GM21528 (cell line): ENCODE results near the gene PLPPR4.
"Not testable (repeated sequence)": the region's sequence is repeated elsewhere in the genome, so short reads cannot be mapped to it uniquely, and the experiment has no call there.

Experiments used
- ATAC-seq: cut with Tn5 transposase; IDR thresholded peaks from one replicate; pipeline ENCODE4 v1.9.1; 2021; ENCODE audit warnings: mild to moderate bottlenecking, moderate library complexity; ENCODE audit not compliant: unreplicated experiment, low FRiP score

PLPPR4 gene

GRCh38 chr1:99264201-99265021 is at the start of gene PLPPR4:
Gene PLPPR4 (plus strand): TSS chr1:99264492. CDS start chr1:99264594, 102 bp downstream.
- ATAC-seq: no peak

- no peak for ATAC-seq
Observed at GRCh38 chr1:99216956-99217355, 47.3 kb upstream of the PLPPR4 start.

DNA sequence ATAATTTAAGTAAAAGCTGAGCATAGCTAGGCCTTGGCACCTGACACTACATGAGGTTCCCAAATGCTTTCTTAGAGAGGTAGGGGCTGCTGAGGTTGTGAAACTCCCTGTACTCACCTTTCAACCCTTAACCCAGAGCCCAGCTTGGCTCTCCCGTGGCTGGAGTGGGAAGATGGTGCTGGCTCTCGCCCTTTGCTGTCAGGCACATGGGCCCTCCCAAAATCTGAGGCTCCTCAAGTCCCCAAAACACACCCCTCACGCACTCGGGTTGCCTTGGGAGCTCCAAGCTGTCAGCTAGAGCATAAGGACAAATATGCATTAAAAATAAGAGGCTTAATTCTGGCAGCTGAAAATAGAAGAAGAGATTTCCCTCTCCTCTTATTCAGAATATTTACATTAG is 46.7 kb upstream of the PLPPR4 start:
- no peak for ATAC-seq

DNA sequence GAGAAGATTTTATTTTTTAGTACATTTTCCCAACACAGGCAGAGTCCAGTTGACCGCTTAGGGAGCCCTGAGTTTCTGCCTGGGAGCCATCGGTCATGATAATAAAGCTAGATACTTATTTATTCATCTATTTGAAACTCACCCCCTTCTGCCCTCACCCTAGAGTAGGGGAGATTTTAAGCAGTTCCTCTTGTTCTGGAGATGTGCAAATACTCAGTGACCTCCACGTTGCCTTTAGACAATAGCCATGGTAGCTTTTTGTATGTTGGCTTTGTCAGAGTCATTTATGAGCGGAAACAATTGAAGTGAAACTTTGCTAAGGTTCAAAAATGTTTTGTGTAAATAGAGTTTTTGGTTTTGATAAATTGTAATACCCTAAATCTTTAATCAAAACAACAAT is 45.7 kb upstream of the PLPPR4 start:
- peak; percentile 29 for ATAC-seq

- peak; percentile 96 for ATAC-seq
Observed at GRCh38 chr1:99218999-99219398, 45.3 kb upstream of the PLPPR4 start.

DNA sequence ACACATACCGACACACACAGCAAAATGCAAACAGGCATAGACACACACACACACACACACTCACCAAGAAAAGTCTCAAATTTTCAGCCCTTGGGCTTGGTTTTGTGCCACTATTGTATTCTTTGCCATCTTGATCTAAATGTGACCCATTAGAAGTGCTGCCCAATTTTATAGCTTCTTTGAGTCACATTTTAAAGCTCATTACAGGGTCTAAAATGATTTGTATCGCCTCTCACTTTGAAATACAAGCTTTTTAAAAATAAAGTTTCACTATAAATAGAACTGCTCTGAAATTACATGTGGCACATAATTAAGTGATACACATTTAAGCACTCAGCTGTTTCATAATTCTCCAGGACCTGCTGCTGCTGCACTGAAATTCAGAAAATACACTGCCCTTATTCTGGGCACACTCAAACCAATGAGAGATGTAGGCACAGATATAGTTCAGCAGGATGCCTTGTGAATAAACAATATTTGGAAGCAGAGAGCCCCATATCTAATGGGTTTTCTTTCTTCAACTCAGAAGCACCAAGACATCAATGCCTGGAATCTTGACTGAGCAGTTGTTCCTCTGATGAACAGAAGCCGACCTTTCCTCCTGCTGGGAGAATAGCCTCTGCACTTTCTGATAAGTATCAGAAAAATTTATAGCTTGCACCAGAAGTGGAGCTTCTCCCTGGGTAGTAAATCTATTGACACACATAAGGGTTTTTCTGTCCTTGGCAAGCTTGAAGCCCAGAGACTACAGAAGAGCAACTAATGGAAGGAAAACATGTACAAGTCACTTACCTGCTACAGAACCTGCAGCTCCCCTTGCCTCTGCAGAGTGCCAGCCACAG is 37.0 kb upstream of the PLPPR4 start:
- ATAC-seq: peak; percentile 17

GRCh38 chr1:99228153-99228552 is 36.1 kb upstream of the PLPPR4 start:
- ATAC-seq: peak; percentile 86

DNA sequence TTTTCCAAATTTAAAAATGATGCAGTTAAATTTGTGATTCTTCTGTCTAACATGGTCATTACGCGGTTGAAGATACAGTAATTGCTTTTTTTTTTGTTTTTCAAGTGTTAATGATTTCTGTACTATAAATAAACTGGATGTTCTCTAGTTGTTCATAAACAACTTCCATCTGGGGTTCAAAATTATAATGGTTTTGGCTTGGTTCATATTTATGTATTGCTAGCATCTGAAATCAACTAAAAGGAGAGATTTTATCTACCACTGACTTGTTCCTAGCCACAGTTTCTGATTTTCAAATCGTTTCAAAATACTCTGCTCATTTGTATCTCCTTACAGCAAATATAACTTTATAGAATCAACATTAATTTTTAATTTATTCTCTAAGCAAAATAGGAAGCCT is 35.2 kb upstream of the PLPPR4 start:
- ATAC-seq: no peak

- ATAC-seq: no peak
Observed at GRCh38 chr1:99230695-99231094, 33.6 kb upstream of the PLPPR4 start.

GRCh38 chr1:99232172-99232571 is 32.1 kb upstream of the PLPPR4 start:
- ATAC-seq: no peak

DNA sequence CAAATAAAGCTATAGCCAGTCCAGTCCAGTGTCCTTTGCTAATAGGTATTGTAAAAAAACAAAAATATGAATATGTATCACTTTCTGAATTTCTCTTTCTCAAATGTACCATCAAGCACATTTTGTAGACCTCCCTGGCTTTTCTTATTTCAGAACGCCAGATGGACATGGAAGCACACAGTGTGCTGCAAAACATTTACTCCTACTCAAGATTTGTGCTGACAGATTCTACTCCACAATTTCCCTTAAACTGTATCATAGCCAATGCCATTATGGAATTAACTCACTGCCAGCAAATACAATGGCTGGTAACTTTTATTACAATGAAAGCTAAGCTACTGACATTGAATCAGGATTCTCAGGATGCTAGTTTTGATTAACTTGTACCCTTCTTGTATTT is 30.8 kb upstream of the PLPPR4 start:
- no peak for ATAC-seq

- no peak for ATAC-seq
Observed at GRCh38 chr1:99236756-99237155, 27.5 kb upstream of the PLPPR4 start.

DNA sequence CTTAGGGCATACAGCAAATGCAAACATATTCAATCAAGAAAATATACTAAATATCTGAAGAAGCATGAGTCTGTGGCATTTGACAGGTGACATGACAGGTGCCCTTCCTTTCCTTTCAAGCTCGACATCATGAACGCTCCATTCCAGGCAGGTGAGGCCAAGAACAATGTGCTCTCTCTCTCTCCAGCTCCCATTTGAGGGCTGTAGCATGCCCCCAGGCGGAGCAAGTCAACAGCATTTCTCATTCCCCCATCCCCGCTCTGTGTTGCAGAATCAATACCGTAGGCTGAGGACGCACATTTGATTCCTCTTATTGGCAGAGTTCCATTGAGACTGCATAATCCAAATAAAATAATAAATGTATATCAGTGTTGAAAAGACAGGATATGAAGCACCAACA is 24.6 kb upstream of the PLPPR4 start:
- no peak for ATAC-seq

DNA sequence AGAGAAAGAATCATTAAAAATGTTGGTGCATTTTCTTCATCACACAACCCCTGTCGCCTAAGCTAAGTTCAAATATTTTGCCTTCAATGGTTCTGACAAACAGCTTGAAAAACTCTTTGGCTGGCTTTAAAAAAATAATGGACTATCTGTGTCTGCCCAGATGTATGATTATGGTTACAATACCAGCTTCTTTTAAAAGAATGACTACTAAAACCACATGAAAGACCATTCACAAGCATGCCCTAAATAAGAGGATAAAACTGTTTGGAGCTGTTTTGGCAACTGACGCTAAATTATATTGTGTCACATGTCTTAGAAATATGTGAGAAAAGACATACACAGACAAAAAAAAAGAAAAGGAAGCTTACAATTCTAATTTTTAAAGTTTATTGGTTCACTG is 23.7 kb upstream of the PLPPR4 start:
- no peak for ATAC-seq

DNA sequence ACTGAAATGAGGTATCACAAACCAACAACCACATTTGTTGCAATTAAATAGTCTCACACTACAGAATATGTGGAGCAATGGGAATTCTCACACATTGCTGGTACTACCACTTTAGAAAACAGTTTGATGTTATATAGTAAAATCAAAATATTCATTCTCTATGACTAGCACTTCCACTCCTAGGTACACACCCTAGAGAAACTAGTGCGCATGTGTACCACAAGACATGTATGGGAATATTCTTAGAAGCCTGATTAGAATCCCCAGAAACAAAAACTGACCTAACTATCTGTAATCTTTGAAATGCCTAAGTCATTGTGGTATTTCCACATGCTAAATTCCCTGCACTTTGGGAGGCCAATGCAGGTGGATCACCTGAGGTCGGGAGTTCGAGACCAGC is 18.1 kb upstream of the PLPPR4 start:
- ATAC-seq: no peak

- no peak for ATAC-seq
Observed at GRCh38 chr1:99247199-99247598, 17.1 kb upstream of the PLPPR4 start.

GRCh38 chr1:99250728-99251127 is 13.6 kb upstream of the PLPPR4 start:
- ATAC-seq: no peak

GRCh38 chr1:99251308-99251707 is 13.0 kb upstream of the PLPPR4 start:
- no peak for ATAC-seq

DNA sequence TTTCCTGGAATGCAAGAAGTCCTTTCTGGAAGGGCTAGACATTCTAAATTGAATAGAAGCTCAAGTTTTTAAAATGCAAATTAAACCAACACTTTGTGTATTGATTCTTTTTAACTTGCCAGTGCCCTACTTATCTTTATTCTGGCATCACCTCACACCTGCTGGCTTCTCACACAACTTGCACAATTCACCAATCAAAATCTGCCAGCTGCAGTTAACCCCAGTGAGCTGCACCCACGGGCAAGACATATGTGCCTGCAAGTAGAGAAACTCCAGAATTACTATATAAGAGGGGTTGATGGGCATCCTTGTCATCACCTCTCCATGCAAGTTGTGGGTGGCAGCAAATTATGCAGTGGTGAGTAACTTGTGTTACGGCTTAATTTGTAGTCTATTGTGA is 11.7 kb upstream of the PLPPR4 start:
- no peak for ATAC-seq

DNA sequence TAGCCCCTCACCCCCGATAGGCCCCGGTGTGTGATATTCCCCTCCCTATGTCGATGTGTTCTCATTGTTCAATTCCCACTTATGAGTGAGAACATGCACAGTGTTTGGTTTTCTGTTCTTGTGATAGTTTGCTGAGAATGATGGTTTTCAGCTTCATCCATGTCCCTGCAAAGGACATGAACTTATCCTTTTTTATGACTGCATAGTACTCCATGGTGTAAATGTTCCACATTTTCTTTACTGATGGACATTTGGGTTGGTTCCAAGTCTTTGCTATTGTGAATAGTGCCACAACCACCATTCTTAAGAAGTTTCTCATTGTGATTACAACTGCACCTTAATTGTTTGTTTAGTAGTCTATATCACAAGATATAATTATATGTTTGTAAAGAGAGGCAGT is 3.9 kb upstream of the PLPPR4 start:
- ATAC-seq: not testable (repeated sequence)

DNA sequence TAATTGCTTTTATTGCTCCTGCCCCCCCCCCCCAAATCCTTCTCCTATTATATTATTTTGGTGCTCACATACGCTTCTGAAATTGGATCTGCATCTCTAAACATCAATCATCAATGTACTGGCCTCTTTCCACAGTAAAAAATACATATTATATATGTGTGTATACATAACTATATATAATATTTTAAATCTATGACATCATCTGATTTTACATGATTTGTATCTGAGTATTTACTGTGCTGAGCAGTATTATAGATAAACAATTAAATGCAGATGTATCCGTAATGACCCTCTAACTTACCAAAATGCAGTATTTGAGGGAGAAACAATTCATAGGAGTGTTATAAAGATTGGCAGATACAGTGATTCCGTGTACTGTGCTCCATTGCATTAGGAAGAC is 832 bp downstream of the PLPPR4 start:
- ATAC-seq: no peak

DNA sequence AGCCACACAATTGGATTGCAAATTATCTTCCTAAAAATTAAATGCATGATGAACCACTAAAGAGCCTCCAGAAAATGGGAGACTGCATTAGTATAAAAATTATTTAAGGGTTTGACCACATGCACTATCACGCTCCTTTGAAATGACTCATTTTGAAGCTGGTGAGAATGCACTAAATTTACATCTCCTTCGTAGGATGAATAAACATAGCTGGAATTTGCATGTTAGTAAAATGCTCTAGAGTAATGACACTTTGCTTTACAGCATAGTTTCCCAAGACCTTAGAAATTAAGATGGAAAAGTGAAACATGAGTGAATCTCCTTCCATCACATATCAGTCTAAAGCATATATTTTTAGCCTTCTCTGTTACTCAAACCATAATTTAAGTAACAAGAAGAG is 2.4 kb downstream of the PLPPR4 start:
- no peak for ATAC-seq
